Activated CD4-positive, CD25-positive, alpha-beta regulatory T cell treated with anti-CD3 and anti-CD28 coated beads, Interleukin-2, amount 50 U/mL, for 72 hours (primary cell): ENCODE measurements around the gene VEPH1.

Experiments
- DNase-seq: peaks from one replicate; pipeline ENCODE4 v3.0.0; 2021

Gene VEPH1

GRCh38 chr3:157472648-157473047 is 30.6 kb downstream of the VEPH1 start:
- DNase-seq: no peak

GRCh38 chr3:157471064-157471463 is 32.2 kb downstream of the VEPH1 start:
- DNase-seq: no peak

GRCh38 chr3:157469561-157470294 is 33.5 kb downstream of the VEPH1 start:
- no peak for DNase-seq

- no peak for DNase-seq
Measured at GRCh38 chr3:157467200-157467599, 36.0 kb downstream of the VEPH1 start.

- no peak for DNase-seq
Measured at GRCh38 chr3:157465741-157466140, 37.5 kb downstream of the VEPH1 start.

GRCh38 chr3:157464321-157464720 is 38.9 kb downstream of the VEPH1 start:
- DNase-seq: no peak

GRCh38 chr3:157463816-157464215 is 39.4 kb downstream of the VEPH1 start:
- no peak for DNase-seq

GRCh38 chr3:157460253-157460652 is 43.0 kb downstream of the VEPH1 start:
- no peak for DNase-seq

- no peak for DNase-seq
Measured at GRCh38 chr3:157459706-157460105, 43.5 kb downstream of the VEPH1 start.

GRCh38 chr3:157453824-157454223 is 49.4 kb downstream of the VEPH1 start:
- no peak for DNase-seq

- no peak for DNase-seq
Measured at GRCh38 chr3:157452097-157452496, 51.1 kb downstream of the VEPH1 start.

- DNase-seq: no peak
Measured at GRCh38 chr3:157447026-157447694, 56.1 kb downstream of the VEPH1 start.

- DNase-seq: no peak
Measured at GRCh38 chr3:157445857-157446256, 57.4 kb downstream of the VEPH1 start.

GRCh38 chr3:157444797-157445184 is 58.4 kb downstream of the VEPH1 start:
- DNase-seq: no peak

GRCh38 chr3:157443905-157444796 is 59.1 kb downstream of the VEPH1 start:
- no peak for DNase-seq

- DNase-seq: no peak
Measured at GRCh38 chr3:157442729-157443128, 60.5 kb downstream of the VEPH1 start.

- no peak for DNase-seq
Measured at GRCh38 chr3:157441102-157441624, 62.1 kb downstream of the VEPH1 start.

GRCh38 chr3:157438194-157438730 is 65.0 kb downstream of the VEPH1 start:
- no peak for DNase-seq

GRCh38 chr3:157436583-157437291 is 66.5 kb downstream of the VEPH1 start, which contains the start of gene PTX3:
Gene PTX3, plus strand, starts transcription at chr3:157436850. Its CDS starts 84 bp downstream, at chr3:157436934.
- DNase-seq: no peak

GRCh38 chr3:157429708-157430107 is 73.5 kb downstream of the VEPH1 start:
- DNase-seq: no peak

GRCh38 chr3:157428853-157429252 is 74.4 kb downstream of the VEPH1 start:
- DNase-seq: no peak

- no peak for DNase-seq
Measured at GRCh38 chr3:157427901-157428300, 75.3 kb downstream of the VEPH1 start.
